Mesenchymal stem cell (in vitro differentiated cells and primary cell): ENCODE measurements around the gene KRT6C.

Experiments used
- DNase-seq: peaks from one replicate; pipeline ENCODE4 v3.0.0-alpha.2; 2013
- H2AFZ ChIP-seq: one replicate; pipeline ENCODE4 v1.6.1; 2013; ENCODE audit warnings: low read depth, mild to moderate bottlenecking, control low read depth, inconsistent platforms, low read length, moderate library complexity
- H2AK5ac ChIP-seq: 2 replicates; pipeline ENCODE4 v1.6.1; 2013; ENCODE audit warnings: low read length, moderate library complexity, mild to moderate bottlenecking, inconsistent platforms; ENCODE audit not compliant: severe bottlenecking
- H2BK120ac ChIP-seq: one replicate; pipeline ENCODE4 v1.6.1; 2013; ENCODE audit warnings: low read depth, mild to moderate bottlenecking, inconsistent platforms, low read length, moderate library complexity
- H2BK12ac ChIP-seq, 2 experiments: one replicate each; pipeline ENCODE4 v1.6.1; 2013; ENCODE audit warnings: inconsistent platforms in 2 of 2, low read length in 2 of 2, mild to moderate bottlenecking in 2 of 2, moderate library complexity in 2 of 2, control low read depth in 1 of 2
- H2BK15ac ChIP-seq: one replicate; pipeline ENCODE4 v1.6.1; 2013; ENCODE audit warnings: mild to moderate bottlenecking, low read depth, inconsistent platforms; ENCODE audit not compliant: poor library complexity, severe bottlenecking
- H2BK5ac ChIP-seq: 2 replicates; pipeline ENCODE4 v1.6.1; 2013; ENCODE audit warnings: low read depth, mild to moderate bottlenecking, low read length, control low read depth, inconsistent platforms; ENCODE audit not compliant: poor library complexity, severe bottlenecking
- H3K14ac ChIP-seq, 2 experiments: one replicate each; pipeline ENCODE4 v1.6.1; 2013; ENCODE audit warnings: inconsistent platforms in 2 of 2, low read length in 2 of 2, control low read depth in 1 of 2, mild to moderate bottlenecking in 1 of 2, moderate library complexity in 1 of 2
- H3K18ac ChIP-seq, 2 experiments: one replicate each; pipeline ENCODE4 v1.6.1; 2013; ENCODE audit warnings: inconsistent platforms in 2 of 2, low read length in 2 of 2, control low read depth in 1 of 2, low read depth in 1 of 2, mild to moderate bottlenecking in 1 of 2
- H3K23ac ChIP-seq, 2 experiments: one replicate each; pipeline ENCODE4 v1.6.1; 2013; ENCODE audit warnings: inconsistent platforms in 2 of 2, low read length in 2 of 2, mild to moderate bottlenecking in 2 of 2, moderate library complexity in 2 of 2, control low read depth in 1 of 2
- H3K27ac ChIP-seq: 2 replicates; pipeline ENCODE4 v1.5.1; 2013; ENCODE audit warnings: mild to moderate bottlenecking, moderate library complexity, low read length, control low read depth, inconsistent platforms; ENCODE audit not compliant: poor library complexity, severe bottlenecking
- H3K27me3 ChIP-seq, 2 experiments: 2 replicates each; pipeline versions ENCODE4 v1.6.1 to v1.7.0; 2013; ENCODE audit warnings: low read length in 2 of 2, mild to moderate bottlenecking in 2 of 2, moderate library complexity in 2 of 2, control low read depth in 1 of 2, inconsistent platforms in 1 of 2; ENCODE audit not compliant: control insufficient read depth in 1 of 2, insufficient read depth in 1 of 2
- H3K36me3 ChIP-seq, 2 experiments: 2 replicates each; pipeline versions ENCODE4 v1.6.1 to v1.7.0; 2013; ENCODE audit warnings: low read length in 2 of 2, control low read depth in 1 of 2, inconsistent platforms in 1 of 2, low read depth in 1 of 2, mild to moderate bottlenecking in 1 of 2; ENCODE audit not compliant: insufficient read depth in 2 of 2, control insufficient read depth in 1 of 2
- H3K4ac ChIP-seq, 2 experiments: one replicate each; pipeline ENCODE4 v1.6.1; 2013; ENCODE audit warnings: inconsistent platforms in 2 of 2, low read length in 2 of 2, mild to moderate bottlenecking in 2 of 2, moderate library complexity in 2 of 2, control low read depth in 1 of 2, low read depth in 1 of 2
- H3K4me1 ChIP-seq: 2 replicates; pipeline ENCODE4 v1.6.1; 2013; ENCODE audit warnings: low read depth, low read length, control low read depth; ENCODE audit not compliant: control insufficient read depth, insufficient read depth
- H3K4me2 ChIP-seq: 2 replicates; pipeline ENCODE4 v1.6.1; 2013; ENCODE audit warnings: low read length, mild to moderate bottlenecking, inconsistent platforms; ENCODE audit not compliant: poor library complexity, severe bottlenecking
- H3K4me3 ChIP-seq, 2 experiments: 2 replicates each; pipeline versions ENCODE4 v1.5.1 to v1.7.0; 2013; ENCODE audit warnings: low read length in 2 of 2, mild to moderate bottlenecking in 2 of 2, control low read depth in 1 of 2, low read depth in 1 of 2; ENCODE audit not compliant: insufficient read depth in 1 of 2
- H3K79me1 ChIP-seq: replicated peaks from 2 replicates; pipeline ENCODE4 v1.6.1; 2013; ENCODE audit warnings: mild to moderate bottlenecking, control low read depth, low read length, inconsistent platforms; ENCODE audit not compliant: poor library complexity, severe bottlenecking
- H3K9ac ChIP-seq: 2 replicates; pipeline ENCODE4 v1.7.0; 2013; ENCODE audit warnings: mild to moderate bottlenecking, low read length, moderate library complexity
- H3K9me3 ChIP-seq: 2 replicates; pipeline ENCODE4 v1.7.0; 2013; ENCODE audit warnings: mild to moderate bottlenecking, low read length; ENCODE audit not compliant: control insufficient read depth
- H4K8ac ChIP-seq: one replicate; pipeline ENCODE4 v1.6.1; 2013; ENCODE audit warnings: inconsistent platforms, mild to moderate bottlenecking, low read length, moderate library complexity
- H4K91ac ChIP-seq: one replicate; pipeline ENCODE4 v1.6.1; 2013; ENCODE audit warnings: mild to moderate bottlenecking, low read length, inconsistent platforms
- WGBS: methylation state at CpG from one replicate; pipeline ENCODE4 v1.1.7; 2013; ENCODE audit warnings: mixed read lengths; 5-methylcytosine and 5-hydroxymethylcytosine counted together

The KRT6C gene

GRCh38 chr12:52444647-52445595 is 28.7 kb downstream of the KRT6C start:
- H3K18ac ChIP-seq: no peak overlapping the region
- no peaks in the 10 kb centered on the region for H3K79me1 ChIP-seq
- no peak overlapping the region for H2BK15ac ChIP-seq
- H3K23ac ChIP-seq: no peak overlapping the region
- H2AFZ ChIP-seq: no peak overlapping the region
- H4K8ac ChIP-seq: no peak overlapping the region
- peaks cover 18 to 44% of the 10 kb centered on the region in 2 experiments for H3K27me3 ChIP-seq
- H3K4me3 ChIP-seq: no peak overlapping the region
- H3K4me2 ChIP-seq: no peak overlapping the region
- H2BK12ac ChIP-seq: no peak overlapping the region
- H3K4me1 ChIP-seq: no peaks in the 10 kb centered on the region
- no peak overlapping the region for H4K91ac ChIP-seq
- no peaks in the 10 kb centered on the region for H3K36me3 ChIP-seq
- no peak for DNase-seq
- H3K4ac ChIP-seq: no peak overlapping the region
- H2BK120ac ChIP-seq: no peak overlapping the region
- no peak overlapping the region for H2AK5ac ChIP-seq
- H3K14ac ChIP-seq: no peak overlapping the region
- WGBS: 91% methylated on average over 7 of the region's 10 CpGs
- H2BK5ac ChIP-seq: no peak overlapping the region
- H3K27ac ChIP-seq: no peak overlapping the region
- H3K9me3 ChIP-seq: no peaks in the 10 kb centered on the region
- no peak overlapping the region for H3K9ac ChIP-seq

GRCh38 chr12:52443966-52444365 is 29.6 kb downstream of the KRT6C start:
- no peak for DNase-seq
- Histone ChIP-seq H2BK12ac (no peak overlapping the region), H4K91ac (no peak overlapping the region), H2AFZ (no peak overlapping the region), H3K36me3 (no peaks in the 10 kb centered on the region), H3K14ac (no peak overlapping the region), H2BK15ac (no peak overlapping the region), H3K27me3 (peaks cover 24 to 41% of the 10 kb centered on the region in 2 experiments), H3K9ac (no peak overlapping the region), H3K4me3 (no peak overlapping the region), H2BK5ac (no peak overlapping the region), H2BK120ac (no peak overlapping the region), H3K4ac (no peak overlapping the region), H3K18ac (no peak overlapping the region), H3K23ac (no peak overlapping the region), H3K4me1 (no peaks in the 10 kb centered on the region), H3K9me3 (no peaks in the 10 kb centered on the region), H3K27ac (no peak overlapping the region), H3K4me2 (no peak overlapping the region), H2AK5ac (no peak overlapping the region), H4K8ac (no peak overlapping the region), H3K79me1 (no peaks in the 10 kb centered on the region)
- 60% methylated on average over 2 of the region's 3 CpGs for WGBS

- Histone ChIP-seq H2BK15ac (no peak overlapping the region), H3K27me3 (peaks cover 27 to 36% of the 10 kb centered on the region in 2 experiments), H2AK5ac (no peak overlapping the region), H3K4me3 (no peak overlapping the region), H4K8ac (no peak overlapping the region), H3K14ac (no peak overlapping the region), H3K4me1 (no peaks in the 10 kb centered on the region), H3K4ac (no peak overlapping the region), H4K91ac (no peak overlapping the region), H3K27ac (no peak overlapping the region), H2BK12ac (no peak overlapping the region), H3K9ac (no peak overlapping the region), H3K79me1 (no peaks in the 10 kb centered on the region), H2AFZ (no peak overlapping the region), H3K36me3 (no peaks in the 10 kb centered on the region), H3K9me3 (no peaks in the 10 kb centered on the region), H3K18ac (no peak overlapping the region), H2BK5ac (no peak overlapping the region), H3K4me2 (no peak overlapping the region), H3K23ac (no peak overlapping the region), H2BK120ac (no peak overlapping the region)
- peak; percentile 10 for DNase-seq
- WGBS: 23% methylated on average over 6 of the region's 6 CpGs
Measured at GRCh38 chr12:52442600-52443061, 31.0 kb downstream of the KRT6C start.

- Histone ChIP-seq H3K4ac (no peak overlapping the region), H2AFZ (no peak overlapping the region), H2BK12ac (no peak overlapping the region), H2BK120ac (no peak overlapping the region), H3K4me2 (no peak overlapping the region), H3K27me3 (peaks cover 26 to 28% of the 10 kb centered on the region in 2 experiments), H2BK15ac (no peak overlapping the region), H3K27ac (no peak overlapping the region), H3K18ac (no peak overlapping the region), H3K36me3 (no peaks in the 10 kb centered on the region), H4K91ac (no peak overlapping the region), H3K79me1 (no peaks in the 10 kb centered on the region), H3K9me3 (no peaks in the 10 kb centered on the region), H2AK5ac (no peak overlapping the region), H2BK5ac (no peak overlapping the region), H4K8ac (no peak overlapping the region), H3K23ac (no peak overlapping the region), H3K4me1 (no peaks in the 10 kb centered on the region), H3K9ac (peak overlapping the region; percentile 6), H3K14ac (no peak overlapping the region), H3K4me3 (no peak overlapping the region)
- no peak for DNase-seq
- whole genome bisulfite sequencing: 74% methylated on average over 9 of the region's 9 CpGs
Measured at GRCh38 chr12:52441320-52441911, 32.2 kb downstream of the KRT6C start.
